SK-N-SH treated with all-trans-retinoic acid at 6 μM for 48 hours (cell line): Measurements from ENCODE around the gene RWDD4.

Experiments used
- ATAC-seq: fragments of 200-7000 bp; cut with Tn5 transposase; 3 replicates; pipeline ENCODE4 v1.9.1; 2020; ENCODE audit warnings: mild to moderate bottlenecking, moderate library complexity
- ARNTL ChIP-seq: fragments of 450-650 bp; formaldehyde crosslinking; IDR thresholded peaks from 2 replicates; pipeline ENCODE4 v1.5.0; 2020; ENCODE audit warnings: low read depth, mild to moderate bottlenecking, moderate library complexity, borderline replicate concordance
- BACH2 ChIP-seq: fragments of 250-450 bp; sonication (Bioruptor Pico); IDR thresholded peaks from 2 replicates; pipeline ENCODE4 v1.9.0; 2021; ENCODE audit warnings: mild to moderate bottlenecking, borderline replicate concordance
- CREB5 ChIP-seq: fragments of 250-450 bp; sonication (Bioruptor Pico); IDR thresholded peaks from 2 replicates; pipeline ENCODE4 v1.5.1; 2020; ENCODE audit warnings: low read depth, mild to moderate bottlenecking, moderate library complexity
- CSDC2 ChIP-seq: fragments of 250-450 bp; sonication (Bioruptor Pico); IDR thresholded peaks from 2 replicates; pipeline ENCODE4 v1.5.0; 2020; ENCODE audit warnings: mild to moderate bottlenecking, moderate library complexity
- CSRNP3 ChIP-seq: fragments of 250-450 bp; sonication (Bioruptor Pico); IDR thresholded peaks from 2 replicates; pipeline ENCODE4 v1.5.1; 2021; ENCODE audit warnings: mild to moderate bottlenecking, moderate library complexity
- ESRRG ChIP-seq: fragments of 250-450 bp; sonication (Bioruptor Pico); IDR thresholded peaks from 2 replicates; pipeline ENCODE4 v1.6.1; 2021; ENCODE audit warnings: mild to moderate bottlenecking
- ISL1 ChIP-seq: fragments of 250-450 bp; sonication (Bioruptor Pico); IDR thresholded peaks from 2 replicates; pipeline ENCODE4 v2.1.2; 2022; ENCODE audit warnings: mild to moderate bottlenecking, moderate library complexity
- OSR1 ChIP-seq: fragments of 250-450 bp; sonication (Bioruptor Pico); IDR thresholded peaks from 2 replicates; pipeline ENCODE4 v1.8.0; 2022; ENCODE audit warnings: moderate library complexity, mild to moderate bottlenecking, inconsistent platforms
- PATZ1 ChIP-seq: fragments of 250-450 bp; sonication (Bioruptor Pico); IDR thresholded peaks from 2 replicates; pipeline ENCODE4 v1.8.0; 2020; ENCODE audit warnings: mild to moderate bottlenecking, moderate library complexity, borderline replicate concordance
- POU6F1 ChIP-seq: fragments of 250-450 bp; sonication (Bioruptor Pico); IDR thresholded peaks from 2 replicates; pipeline ENCODE4 v1.8.0; 2021; ENCODE audit warnings: low read depth, mild to moderate bottlenecking, moderate library complexity, borderline replicate concordance
- PPARA ChIP-seq: fragments of 250-450 bp; sonication (Bioruptor Pico); IDR thresholded peaks from 2 replicates; pipeline ENCODE4 v1.5.0; 2020; ENCODE audit warnings: mild to moderate bottlenecking, borderline replicate concordance
- RARB ChIP-seq: fragments of 250-450 bp; sonication (Bioruptor Pico); IDR thresholded peaks from 2 replicates; pipeline ENCODE4 v1.8.0; 2021; ENCODE audit warnings: mild to moderate bottlenecking, moderate library complexity
- SNAI2 ChIP-seq: fragments of 250-450 bp; sonication (Bioruptor Pico); IDR thresholded peaks from 2 replicates; pipeline ENCODE4 v1.5.0; 2020; ENCODE audit warnings: mild to moderate bottlenecking, moderate library complexity
- TCF4 ChIP-seq: fragments of 250-450 bp; sonication (Bioruptor Pico); IDR thresholded peaks from 2 replicates; pipeline ENCODE4 v1.8.0; 2021; ENCODE audit warnings: mild to moderate bottlenecking, moderate library complexity, borderline replicate concordance
- TOX ChIP-seq: fragments of 250-450 bp; sonication (Bioruptor Pico); IDR thresholded peaks from 2 replicates; pipeline ENCODE4 v1.8.0; 2021; ENCODE audit warnings: mild to moderate bottlenecking, moderate library complexity, borderline replicate concordance
- TSHZ2 ChIP-seq: fragments of 250-450 bp; sonication (Bioruptor Pico); IDR thresholded peaks from 2 replicates; pipeline ENCODE4 v1.5.0; 2020; ENCODE audit warnings: mild to moderate bottlenecking, moderate library complexity
- ZC3H10 ChIP-seq: fragments of 250-450 bp; sonication (Bioruptor Pico); IDR thresholded peaks from 2 replicates; pipeline ENCODE4 v1.5.1; 2021; ENCODE audit warnings: mild to moderate bottlenecking, moderate library complexity
- ZFP3 ChIP-seq: fragments of 250-450 bp; sonication (Bioruptor Pico); IDR thresholded peaks from 2 replicates; pipeline ENCODE4 v1.5.0; 2020; ENCODE audit warnings: mild to moderate bottlenecking, moderate library complexity
- ZFP30 ChIP-seq: fragments of 450-650 bp; formaldehyde crosslinking; IDR thresholded peaks from 2 replicates; pipeline ENCODE4 v1.5.0; 2022; ENCODE audit warnings: mild to moderate bottlenecking, moderate library complexity
- ZNF565 ChIP-seq: fragments of 450-650 bp; formaldehyde crosslinking; conservative IDR thresholded peaks from 2 replicates; pipeline ENCODE4 v1.5.0; 2020; ENCODE audit warnings: low read depth, mild to moderate bottlenecking, moderate library complexity
- ZNF70 ChIP-seq: fragments of 450-650 bp; formaldehyde crosslinking; IDR thresholded peaks from 2 replicates; pipeline ENCODE4 v1.5.0; 2020; ENCODE audit warnings: mild to moderate bottlenecking, moderate library complexity
- ZNF8 ChIP-seq: fragments of 450-650 bp; formaldehyde crosslinking; IDR thresholded peaks from 2 replicates; pipeline ENCODE4 v1.5.0; 2020; ENCODE audit warnings: mild to moderate bottlenecking, moderate library complexity

Gene RWDD4

GRCh38 chr4:183601381-183601780 lies 57.6 kb downstream of the RWDD4 start:
- TF ChIP-seq PATZ1, result no peak
- no peak for TF ChIP-seq ZFP3
- TF ChIP-seq TCF4, result peak; percentile 29
- TF ChIP-seq CSRNP3, result no peak
- TF ChIP-seq ZC3H10, result no peak
- 0 out of 2 replicates have a peak, but pooled peaks have one; percentile 13 for TF ChIP-seq ISL1 (CRISPR knock-in tag)
- TF ChIP-seq RARB, result no peak
- no peak for TF ChIP-seq CSDC2 (CRISPR knock-in tag)
- peak; percentile 54; the same call in 1 of the 2 replicates for TF ChIP-seq TSHZ2 (CRISPR knock-in tag)
- no peak for TF ChIP-seq ARNTL
- TF ChIP-seq ZNF8 (CRISPR knock-in tag), result no peak
- TF ChIP-seq PPARA (CRISPR knock-in tag), result no peak
- TF ChIP-seq POU6F1 (CRISPR knock-in tag), result no peak
- TF ChIP-seq ZNF565 (CRISPR knock-in tag), result no peak
- no peak for TF ChIP-seq SNAI2 (CRISPR knock-in tag)
- TF ChIP-seq ZNF70 (CRISPR knock-in tag), result no peak
- no peak for TF ChIP-seq OSR1 (CRISPR knock-in tag)
- TF ChIP-seq TOX (CRISPR knock-in tag), result no peak
- no peak for TF ChIP-seq ZFP30 (CRISPR knock-in tag)
- TF ChIP-seq ESRRG (CRISPR knock-in tag), result no peak
- no peak for TF ChIP-seq BACH2
- peak; percentile 47 for ATAC-seq

- TF ChIP-seq ZC3H10 (no peak), OSR1 (CRISPR knock-in tag) (no peak), SNAI2 (CRISPR knock-in tag) (no peak), TSHZ2 (CRISPR knock-in tag) (no peak), RARB (no peak), ZNF70 (CRISPR knock-in tag) (no peak), CSDC2 (CRISPR knock-in tag) (no peak), CREB5 (CRISPR knock-in tag) (no peak), ESRRG (CRISPR knock-in tag) (no peak), ISL1 (CRISPR knock-in tag) (no peak), PPARA (CRISPR knock-in tag) (no peak), ZFP30 (CRISPR knock-in tag) (no peak), TOX (CRISPR knock-in tag) (no peak), ZNF8 (CRISPR knock-in tag) (no peak)
- peak; percentile 55; the same call in 2 of the 3 replicates for ATAC-seq
Measured at GRCh38 chr4:183600189-183600685, 58.7 kb downstream of the RWDD4 start.
